GM23338 (cell line): ENCODE measurements around the gene TOR1B. TPM values are rescaled to one million over a fixed set of nuclear protein-coding genes. Genes with fewer than 3 reads are reported as not detected.

Experiments used
- EZH2 ChIP-seq: fragments of 200-600 bp; sonication (generic); IDR thresholded peaks from one replicate; pipeline ENCODE4 v1.8.0; 2017; ENCODE audit warnings: antibody characterized with exemption, mild to moderate bottlenecking, low read depth; ENCODE audit not compliant: unreplicated experiment
- POLR2AphosphoS5 ChIP-seq: IDR thresholded peaks from 2 replicates; pipeline ENCODE4 v1.6.1; 2016; ENCODE audit warnings: antibody characterized with exemption, low read depth
- REST ChIP-seq: IDR thresholded peaks from one replicate; pipeline ENCODE4 v1.6.1; 2018; ENCODE audit warnings: antibody characterized with exemption; ENCODE audit not compliant: unreplicated experiment
- STAT1 ChIP-seq: IDR thresholded peaks from one replicate; pipeline ENCODE4 v1.6.1; 2016; ENCODE audit warnings: antibody characterized with exemption; ENCODE audit not compliant: unreplicated experiment
- ZNF462 ChIP-seq: fragments of 250-450 bp; sonication (Bioruptor Pico); IDR thresholded peaks from 2 replicates; pipeline ENCODE4 v1.5.0; 2020; ENCODE audit warnings: mild to moderate bottlenecking, moderate library complexity
- polyA plus RNA-seq: library from polyadenylated mRNA; unstranded; fragments of >200 nt; fragmentation: Nextera tagmentation; extraction: Ambion mirVana; gene quantifications from 2 replicates; pipeline ENCODE4 v1.2.1, GENCODE V29; 2016
- total RNA-seq: library from RNA; depleted of rRNA; stranded (reverse); fragments of >200 nt; shearing (Covaris generic); gene quantifications from 2 replicates; pipeline ENCODE4 v1.2.3, GENCODE V29; 2014

The TOR1B gene
- total and polyA plus RNA-seq, 2 experiments from 2014 or later = 10.6 to 42.4 TPM

- TF ChIP-seq ZNF462 (CRISPR knock-in tag) (no peak), POLR2AphosphoS5 (no peak), REST (no peak), EZH2 (no peak), STAT1 (no peak)
Observed at GRCh38 chr9:129759319-129759718, 43.7 kb upstream of the TOR1B start (continued).
